NCI-H446 (cell line): ENCODE data around the gene OMP.
A peak's percentile ranks its signal among the peaks of the same experiment; 100 is the strongest.
"Not testable (repeated sequence)": the region's sequence is repeated elsewhere in the genome, so short reads cannot be mapped to it uniquely, and the experiment has no call there.

Source experiments
- DNase-seq, 2 experiments: peaks; one replicate each; lab custom pipeline; 2025; lab: John Stamatoyannopoulos, UW

Gene OMP

GRCh38 chr11:77102246-77103210, at the start of gene OMP:
Gene OMP, plus strand, starts transcription at chr11:77102840. Its CDS starts 0 bp downstream, at chr11:77102840.
- DNase-seq, result no peak

- DNase-seq, result no peak
These were observed 49.2 kb upstream of the OMP start for GRCh38 chr11:77053217-77054015.

GRCh38 chr11:77054084-77054483, 48.6 kb upstream of the OMP start:
- no peak for DNase-seq

- DNase-seq, result no peak
These were observed 47.5 kb upstream of the OMP start for GRCh38 chr11:77055101-77055561.

- no peak for DNase-seq
These were observed 46.7 kb upstream of the OMP start for GRCh38 chr11:77055913-77056312.

GRCh38 chr11:77056814-77057402, 45.7 kb upstream of the OMP start:
- DNase-seq, result no peak

GRCh38 chr11:77057938-77058474, 44.6 kb upstream of the OMP start:
- DNase-seq, result no peak

- DNase-seq, result no peak
These were observed 43.7 kb upstream of the OMP start for GRCh38 chr11:77058900-77059299.

- no peak for DNase-seq
These were observed 42.8 kb upstream of the OMP start for GRCh38 chr11:77059806-77060205.

- DNase-seq, result no peak
These were observed 42.4 kb upstream of the OMP start for GRCh38 chr11:77060234-77060633.

- DNase-seq, result not testable (repeated sequence)
These were observed 41.4 kb upstream of the OMP start for GRCh38 chr11:77061258-77061657.

GRCh38 chr11:77062924-77063323, 39.7 kb upstream of the OMP start:
- no peak for DNase-seq

GRCh38 chr11:77063407-77063806, 39.2 kb upstream of the OMP start:
- no peak for DNase-seq

- DNase-seq, result no peak
These were observed 38.8 kb upstream of the OMP start for GRCh38 chr11:77063861-77064260.

- DNase-seq, result no peak
These were observed 37.9 kb upstream of the OMP start for GRCh38 chr11:77064648-77065217.

- DNase-seq, result no peak
These were observed 36.8 kb upstream of the OMP start for GRCh38 chr11:77065878-77066228.

- DNase-seq, result peak; percentile 76 to 95
These were observed 36.2 kb upstream of the OMP start, which contains the start of gene CAPN5 for GRCh38 chr11:77066229-77067042. Gene CAPN5, plus strand, starts transcription at chr11:77066971. Its CDS starts 17,916 bp downstream, at chr11:77084887.

GRCh38 chr11:77067861-77068443, 34.7 kb upstream of the OMP start:
- no peak for DNase-seq

GRCh38 chr11:77068457-77069335, 33.9 kb upstream of the OMP start:
- DNase-seq, result no peak
